ENCODE results near the gene GUCY2F.
A peak's percentile ranks its signal among the peaks of the same experiment; 100 is the strongest.

The GUCY2F gene

GRCh38 chrX:109487640-109488039 lies 5.8 kb upstream of the GUCY2F start:
- H3K27ac ChIP-seq = no peak overlapping the region
- no peak for DNase-seq (ENCODE audit: low spot score)
- H3K4me3 ChIP-seq = no peak overlapping the region
- no peak for TF ChIP-seq CTCF (IDR thresholded peaks at IDR 0.05)

DNA sequence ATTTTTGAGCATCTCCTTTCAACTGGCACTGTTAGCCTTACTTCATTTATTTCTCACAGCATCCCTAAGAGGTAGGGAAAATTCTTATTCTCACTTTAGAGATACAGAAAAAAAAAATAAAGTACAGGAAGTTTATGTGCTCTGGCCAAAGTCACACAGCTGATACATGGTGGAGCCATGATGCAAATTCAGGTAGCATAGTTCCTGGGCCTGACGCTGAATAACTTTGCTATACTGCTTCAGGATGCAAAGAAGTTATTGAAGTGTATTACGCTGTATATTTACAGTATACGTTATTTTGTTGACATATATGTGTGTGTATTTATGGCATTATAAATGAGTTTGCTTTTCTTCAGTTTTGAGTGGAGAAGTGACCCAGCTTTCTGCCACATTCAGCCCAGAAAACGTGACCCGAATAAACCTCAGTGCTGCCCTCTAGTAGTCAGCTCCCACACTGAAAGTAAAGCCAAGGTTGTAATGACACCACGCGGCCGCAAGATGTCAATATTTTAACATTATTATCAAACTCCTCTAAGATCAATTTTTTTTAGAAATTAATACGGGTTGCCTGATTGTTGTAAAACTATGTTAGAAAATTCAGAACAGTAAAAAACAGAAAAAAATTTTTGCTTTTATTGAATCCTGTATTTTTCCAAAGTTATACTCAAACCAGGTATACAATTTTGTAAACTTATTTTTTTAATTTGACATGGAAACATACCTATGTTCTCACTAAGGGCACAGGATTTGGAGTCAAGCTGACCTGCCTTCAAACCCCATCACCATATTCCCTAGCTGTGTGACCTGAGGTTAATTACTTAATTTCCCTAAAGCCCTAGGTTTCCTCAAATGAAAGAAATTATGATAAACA lies 3.8 kb upstream of the GUCY2F start:
- DNase-seq (ENCODE audit: low spot score) = no peak
- H3K4me3 ChIP-seq = no peak overlapping the region
- peak; percentile 90 for TF ChIP-seq CTCF (IDR thresholded peaks at IDR 0.05)
- H3K27ac ChIP-seq = no peak overlapping the region

GRCh38 chrX:109484886-109485285 lies 3.0 kb upstream of the GUCY2F start:
- DNase-seq (ENCODE audit: low spot score) = no peak
- H3K4me3 ChIP-seq = no peak overlapping the region
- no peak for TF ChIP-seq CTCF (IDR thresholded peaks at IDR 0.05)
- H3K27ac ChIP-seq = no peak overlapping the region

- peak overlapping the region; percentile 21 for H3K4me3 ChIP-seq
- no peak overlapping the region for H3K27ac ChIP-seq
- no peak for DNase-seq (ENCODE audit: low spot score)
- peak; percentile 27 for TF ChIP-seq CTCF (IDR thresholded peaks at IDR 0.05)
These were observed 6.6 kb downstream of the GUCY2F start for GRCh38 chrX:109475174-109475891.

DNA sequence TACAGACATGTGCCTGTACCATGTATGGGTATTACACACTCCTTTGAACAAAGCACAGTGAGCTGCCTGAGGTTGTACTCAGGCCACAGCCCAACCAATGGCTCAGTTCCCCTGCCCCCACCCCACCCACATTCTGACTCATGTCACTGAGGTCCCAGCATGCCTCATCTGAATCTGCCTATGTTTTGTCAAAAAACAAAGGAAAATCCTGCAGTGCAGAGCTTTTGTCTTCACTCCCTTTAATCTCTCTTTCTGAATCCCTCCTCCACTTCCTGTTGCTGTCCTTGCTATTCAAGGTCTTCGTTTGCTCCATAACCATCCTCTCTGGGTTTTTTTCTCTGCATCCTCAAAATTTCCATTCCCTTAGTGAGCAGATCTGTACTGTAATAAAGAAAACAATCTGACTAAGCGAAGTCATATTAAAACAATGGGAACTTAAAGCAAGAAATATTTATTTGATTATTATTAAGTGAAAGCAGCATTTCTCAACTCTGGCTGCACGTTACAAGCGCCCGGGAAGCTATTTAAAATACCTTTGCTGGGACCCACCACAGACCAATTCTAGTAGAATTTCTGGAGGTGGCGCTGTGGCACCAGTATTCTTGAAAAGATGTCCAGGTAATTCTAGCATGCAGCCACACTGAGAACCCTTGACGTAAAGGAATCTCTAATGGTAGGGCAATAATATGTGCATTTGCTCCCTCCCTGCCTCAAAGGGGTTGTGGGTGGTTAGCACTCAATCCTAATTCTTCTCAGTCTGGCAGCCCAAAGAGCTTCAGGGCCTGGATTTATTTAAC lies 8.7 kb downstream of the GUCY2F start:
- no peak for DNase-seq (ENCODE audit: low spot score)
- no peak for TF ChIP-seq CTCF (IDR thresholded peaks at IDR 0.05)
- no peak overlapping the region for H3K27ac ChIP-seq
- H3K4me3 ChIP-seq = no peak overlapping the region

GRCh38 chrX:109464231-109464630 lies 17.7 kb downstream of the GUCY2F start:
- Histone ChIP-seq H3K27ac (no peak overlapping the region), H3K4me3 (no peak overlapping the region)
- TF ChIP-seq CTCF (IDR thresholded peaks at IDR 0.05) = no peak
- no peak for DNase-seq (ENCODE audit: low spot score)
